HCT116 (cell line): ENCODE measurements around the gene ACOT6. TPM values are rescaled to one million over a fixed set of nuclear protein-coding genes. Genes with fewer than 3 reads are reported as not detected.

Experiments used
- ATAC-seq: fragments of 200-7000 bp; cut with Tn5 transposase; 2 replicates; pipeline ENCODE4 v1.9.1; 2020; ENCODE audit warnings: mild to moderate bottlenecking, moderate library complexity
- BruUV-seq: library from RNA; stranded (reverse); fragments of 400-500 nt; replicated peaks from 2 replicates; lab custom pipeline; 2021; lab: Mats Ljungman, UMichigan
- CTCF ChIA-PET: fragments of 300-600 bp; sonication (Branson Sonifier 250); formaldehyde crosslinking; loops from one replicate; lab custom pipeline; 2021; ENCODE audit warnings: antibody characterized with exemption; lab: Charles Lee
- POLR2A ChIA-PET: fragments of 300-600, 350-600 bp; sonication (Branson Sonifier 250); formaldehyde crosslinking; loops from one replicate; lab custom pipeline; 2021; ENCODE audit warnings: antibody characterized with exemption; lab: Charles Lee
- RAD21 ChIA-PET, 2 experiments: fragments of 300-600 bp; sonication (Branson Sonifier 250); formaldehyde crosslinking; loops; one replicate each; lab custom pipeline; 2023; ENCODE audit warnings: low total read pairs in 2 of 2; ENCODE audit not compliant: uncharacterized antibody in 2 of 2, unreplicated experiment in 2 of 2, low non-redundant PET in 1 of 2; lab: Charles Lee
- DNase-seq: peaks from one replicate; pipeline ENCODE4 v3.0.0-alpha.2; 2010; ENCODE audit warnings: low read depth, low spot score
- H2AFZ ChIP-seq: fragments of 200-600 bp; shearing (Covaris generic), sonication (generic); 2 replicates; pipeline ENCODE4 v1.6.1; 2017; ENCODE audit warnings: low read depth, mixed run types, mixed read lengths, antibody characterized with exemption, low read length; ENCODE audit not compliant: poor library complexity, severe bottlenecking
- H3K27ac ChIP-seq: 2 replicates; pipeline ENCODE4 v1.5.1; 2012; ENCODE audit warnings: low read depth, low read length
- H3K27me3 ChIP-seq: fragments of 200-600 bp; sonication (generic); 2 replicates; pipeline ENCODE4 v1.6.1; 2016; ENCODE audit warnings: mixed run types, low read length, mixed read lengths; ENCODE audit not compliant: insufficient read depth
- H3K36me3 ChIP-seq, 2 experiments: fragments of 200-500 bp in 1 of 2; fragments of 200-600 bp in 1 of 2; sonication (Bioruptor generic) in 1 of 2; sonication (generic) in 1 of 2; 2 replicates each; pipeline versions ENCODE4 v1.5.1 to v1.6.1; 2014 to 2016; ENCODE audit warnings: low read length in 2 of 2, inconsistent platforms in 1 of 2, mixed read lengths in 1 of 2, mixed run types in 1 of 2; ENCODE audit not compliant: insufficient read depth in 2 of 2, control insufficient read depth in 1 of 2
- H3K4me1 ChIP-seq, 2 experiments: fragments of 200-600 bp in 1 of 2; sonication (generic) in 1 of 2; 2 replicates each; pipeline versions ENCODE4 v1.5.1 to v1.6.1; 2012 to 2017; ENCODE audit warnings: low read length in 2 of 2, inconsistent platforms in 1 of 2, mild to moderate bottlenecking in 1 of 2, mixed read lengths in 1 of 2, mixed run types in 1 of 2, moderate library complexity in 1 of 2; ENCODE audit not compliant: insufficient read depth in 2 of 2, control insufficient read depth in 1 of 2
- H3K4me2 ChIP-seq: fragments of 200-600 bp; sonication (generic); 2 replicates; pipeline ENCODE4 v1.6.1; 2017; ENCODE audit warnings: mixed run types, low read length, mixed read lengths
- H3K4me3 ChIP-seq, 2 experiments: fragments of 200-600 bp in 1 of 2; sonication (generic) in 1 of 2; replicated peaks in 1 of 2; 2 replicates each; pipeline ENCODE4 v1.5.1; 2011 to 2016; ENCODE audit warnings: low read length in 2 of 2, control low read depth in 1 of 2, low read depth in 1 of 2, mild to moderate bottlenecking in 1 of 2, mixed read lengths in 1 of 2, mixed run types in 1 of 2
- H3K79me2 ChIP-seq: fragments of 200-600 bp; sonication (generic); 2 replicates; pipeline ENCODE4 v1.6.1; 2017; ENCODE audit warnings: mild to moderate bottlenecking, mixed run types, low read length, moderate library complexity, mixed read lengths; ENCODE audit not compliant: insufficient read depth
- H3K9ac ChIP-seq: fragments of 200-600 bp; sonication (generic); 2 replicates; pipeline ENCODE4 v1.6.1; 2016; ENCODE audit warnings: low read length, mixed read lengths
- H3K9me2 ChIP-seq: fragments of 200-600 bp; sonication (generic), shearing (Covaris generic); 2 replicates; pipeline ENCODE4 v1.6.1; 2017; ENCODE audit warnings: mixed run types, mild to moderate bottlenecking, moderate library complexity; ENCODE audit not compliant: insufficient read depth
- H3K9me3 ChIP-seq, 2 experiments: fragments of 200-500 bp in 1 of 2; fragments of 200-600 bp in 1 of 2; sonication (Bioruptor generic) in 1 of 2; sonication (generic) in 1 of 2; 2 replicates each; pipeline ENCODE4 v1.6.1; 2014 to 2017; ENCODE audit warnings: low read length in 2 of 2, mixed read lengths in 2 of 2, inconsistent platforms in 1 of 2, low read depth in 1 of 2, mild to moderate bottlenecking in 1 of 2, mixed run types in 1 of 2, moderate library complexity in 1 of 2; ENCODE audit not compliant: control insufficient read depth in 1 of 2, insufficient read depth in 1 of 2
- H4K20me1 ChIP-seq: fragments of 200-600 bp; sonication (generic), shearing (Covaris generic); 2 replicates; pipeline ENCODE4 v1.6.1; 2017; ENCODE audit warnings: mixed run types, mild to moderate bottlenecking, moderate library complexity; ENCODE audit not compliant: insufficient read depth
- CBX3 ChIP-seq: IDR thresholded peaks from 2 replicates; pipeline ENCODE4 v1.6.1; 2012; ENCODE audit warnings: low read depth
- CEBPB ChIP-seq: IDR thresholded peaks from 2 replicates; pipeline ENCODE4 v1.6.1; 2012; ENCODE audit warnings: low read depth
- EGR1 ChIP-seq: IDR thresholded peaks from 2 replicates; pipeline ENCODE4 v1.6.1; 2012; ENCODE audit warnings: low read depth
- ELF1 ChIP-seq: IDR thresholded peaks from 2 replicates; pipeline ENCODE4 v1.6.1; 2012; ENCODE audit warnings: low read depth, borderline replicate concordance
- EZH2phosphoT487 ChIP-seq: fragments of 200-600 bp; IDR thresholded peaks from 2 replicates; pipeline ENCODE4 v1.6.1; 2018; ENCODE audit warnings: antibody characterized with exemption, borderline replicate concordance
- MAX ChIP-seq: IDR thresholded peaks from 2 replicates; pipeline ENCODE4 v1.6.1; 2012
- POLR2A ChIP-seq: IDR thresholded peaks from 2 replicates; pipeline ENCODE4 v1.7.0; 2011; ENCODE audit warnings: borderline replicate concordance; ENCODE audit not compliant: insufficient read depth, insufficient read length; ENCODE audit errors: extremely low read depth
- REST ChIP-seq: IDR thresholded peaks from 2 replicates; pipeline ENCODE4 v1.6.1; 2012; ENCODE audit warnings: low read depth
- SIN3A ChIP-seq: IDR thresholded peaks from 2 replicates; pipeline ENCODE4 v1.6.1; 2012; ENCODE audit warnings: low read depth
- SP1 ChIP-seq: IDR thresholded peaks from 2 replicates; pipeline ENCODE4 v1.6.1; 2012; ENCODE audit warnings: low read depth
- ZBTB33 ChIP-seq: IDR thresholded peaks from 2 replicates; pipeline ENCODE4 v1.6.1; 2011; ENCODE audit warnings: mild to moderate bottlenecking, low read length, moderate library complexity; ENCODE audit not compliant: insufficient replicate concordance; ENCODE audit errors: extremely low read depth
- intact Hi-C: fragments of 100-400 bp; cut with micrococcal nuclease; formaldehyde crosslinking; loops from 2 replicates; pipeline ENCODE4 v1.10.0; 2022
- total RNA-seq: library from RNA; stranded (reverse); gene quantifications from one replicate; pipeline ENCODE4 v1.2.1, GENCODE V29; 2021; ENCODE audit not compliant: unreplicated experiment
- TF ChIP-seq, protein P1 (sequence below): IDR thresholded peaks from 2 replicates; pipeline ENCODE4 v1.6.1; 2012

The ACOT6 gene
- total RNA-seq, 1 experiment from 2014 or later: not detected

DNA sequence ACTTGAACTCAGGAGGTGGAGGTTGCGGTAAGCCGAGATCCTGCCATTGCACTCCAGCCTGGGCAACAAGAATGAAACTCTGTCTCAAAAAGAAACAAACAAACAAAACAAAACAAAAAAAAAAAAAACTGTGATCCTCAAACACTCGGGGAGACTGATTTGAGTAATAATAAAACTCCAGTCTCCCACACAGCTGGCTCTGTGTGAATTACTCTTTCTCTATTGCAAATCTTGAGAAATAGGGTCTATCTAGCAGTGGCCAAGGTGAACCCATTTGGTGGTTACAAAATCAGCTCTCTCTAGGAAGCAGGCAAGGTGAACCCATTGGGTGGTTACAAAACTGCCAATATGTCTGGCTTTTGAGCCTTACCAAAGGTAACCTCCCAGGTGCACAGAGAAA, 6.0 kb upstream of the ACOT6 start:
- intact Hi-C loops: no loop called here
- no peak for DNase-seq
- Histone ChIP-seq H4K20me1 (no peaks in the 10 kb centered on the region), H2AFZ (no peak overlapping the region), H3K4me1 (peaks cover 0 to 16% of the 10 kb centered on the region in 2 experiments; a peak in 2 of 4 replicates), H3K4me2 (no peak overlapping the region), H3K9me2 (no peaks in the 10 kb centered on the region), H3K4me3 (no peak overlapping the region), H3K79me2 (no peaks in the 10 kb centered on the region), H3K36me3 (no peaks in the 10 kb centered on the region), H3K27me3 (no peaks in the 10 kb centered on the region), H3K9ac (no peak overlapping the region), H3K9me3 (no peaks in the 10 kb centered on the region), H3K27ac (no peak overlapping the region)
- RAD21 ChIA-PET: no interaction called here
- POLR2A ChIA-PET: no interaction called here
- no peak for ATAC-seq
- CTCF ChIA-PET: no interaction called here
- no peak for TF ChIP-seq ZBTB33
- no peak for TF ChIP-seq MAX
- TF ChIP-seq POLR2A: no peak
- TF ChIP-seq EGR1: no peak
- TF ChIP-seq, all 23 proteins: peak for 0
- BruUV-seq: no TSS peak

GRCh38 chr14:73607241-73607640, 5.1 kb upstream of the ACOT6 start:
- Histone ChIP-seq H3K36me3 (no peaks in the 10 kb centered on the region), H3K4me2 (no peak overlapping the region), H3K79me2 (no peaks in the 10 kb centered on the region), H3K9me2 (no peaks in the 10 kb centered on the region), H2AFZ (no peak overlapping the region), H3K4me1 (peaks cover 0 to 18% of the 10 kb centered on the region in 2 experiments; a peak in 2 of 4 replicates), H3K27me3 (no peaks in the 10 kb centered on the region), H4K20me1 (no peaks in the 10 kb centered on the region), H3K4me3 (no peak overlapping the region), H3K9me3 (no peaks in the 10 kb centered on the region), H3K9ac (no peak overlapping the region), H3K27ac (no peak overlapping the region)
- no TSS peak for BruUV-seq
- ChIA-PET POLR2A (no interaction called here), CTCF (no interaction called here), RAD21 (no interaction called here)
- ATAC-seq (no peak), DNase-seq (no peak)
- intact Hi-C loops: no loop called here
- TF ChIP-seq REST (no peak), EGR1 (no peak), SIN3A (no peak), CEBPB (no peak), EZH2phosphoT487 (no peak), SP1 (no peak), CBX3 (no peak), ZBTB33 (no peak), ELF1 (no peak), MAX (no peak)
- TF ChIP-seq, protein P1, sequence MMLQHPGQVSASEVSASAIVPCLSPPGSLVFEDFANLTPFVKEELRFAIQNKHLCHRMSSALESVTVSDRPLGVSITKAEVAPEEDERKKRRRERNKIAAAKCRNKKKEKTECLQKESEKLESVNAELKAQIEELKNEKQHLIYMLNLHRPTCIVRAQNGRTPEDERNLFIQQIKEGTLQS: no peak
